HG02571 (cell line): Measurements from ENCODE around the gene AGMAT.

ENCODE experiments used
- ATAC-seq: cut with Tn5 transposase; IDR thresholded peaks from one replicate; pipeline ENCODE4 v1.9.1; 2021; ENCODE audit warnings: mild to moderate bottlenecking, moderate library complexity; ENCODE audit not compliant: unreplicated experiment

The AGMAT gene

GRCh38 chr1:15525050-15526020, 59.5 kb downstream of the AGMAT start:
- peak; percentile 40 for ATAC-seq

DNA sequence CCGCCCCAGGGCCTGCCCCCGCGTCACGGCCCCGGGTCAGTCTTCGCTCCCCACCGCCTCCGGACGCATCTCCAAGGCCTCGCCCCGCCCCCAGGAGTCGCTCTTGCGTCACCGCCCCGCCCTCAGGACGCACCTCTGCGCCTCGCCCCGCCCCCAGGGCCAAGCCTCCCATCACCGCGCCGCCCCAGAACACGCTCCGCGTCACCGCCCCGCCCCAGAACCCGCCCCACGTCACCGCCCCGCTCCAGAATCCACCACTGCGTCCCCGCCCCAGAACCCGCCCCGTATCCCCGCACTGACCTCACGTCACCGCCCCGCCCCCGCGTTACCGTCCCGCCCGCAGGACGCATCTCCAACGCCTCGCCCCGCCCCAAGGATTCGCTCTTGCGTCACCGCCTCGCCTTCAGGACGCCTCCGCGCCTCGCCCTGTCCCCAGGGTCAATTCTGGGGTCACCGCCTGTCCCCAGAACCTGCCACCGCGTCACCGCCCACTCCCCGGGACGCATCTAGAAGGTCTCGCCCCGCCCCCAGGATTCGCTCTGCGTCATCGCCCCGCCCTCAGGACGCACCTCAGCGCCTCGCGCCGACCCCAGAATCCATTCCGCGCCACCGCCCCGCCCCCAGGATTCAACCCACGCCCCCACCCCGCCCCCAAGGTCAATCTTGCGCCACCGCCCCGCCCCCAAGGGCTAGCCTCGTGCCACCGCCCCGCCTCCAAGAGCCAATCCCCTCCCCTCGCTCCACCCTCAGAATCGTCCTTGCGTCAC, 60.4 kb downstream of the AGMAT start:
- peak; percentile 39 for ATAC-seq

DNA sequence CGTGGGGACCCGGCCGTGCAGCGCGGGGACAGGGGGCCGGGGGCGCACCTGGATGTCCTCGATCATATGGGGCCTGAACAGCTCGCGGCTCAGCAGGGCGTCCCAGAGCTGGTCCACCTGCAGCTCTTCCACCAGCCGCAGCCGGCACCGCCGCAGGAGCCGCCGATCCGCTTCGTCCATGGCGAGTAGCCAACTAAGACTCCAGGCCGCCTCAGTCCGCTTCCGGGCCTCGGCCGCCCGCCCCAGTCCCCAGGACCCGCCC, 60.9 kb downstream of the AGMAT start, which contains the start of gene CASP9:
Gene CASP9, minus strand, starts transcription at position 195 of the 262 bp plus-strand sequence. Its CDS starts 15 bp downstream, at position 180.
- no peak for ATAC-seq

GRCh38 chr1:15523104-15524020, 61.5 kb downstream of the AGMAT start:
- no peak for ATAC-seq

GRCh38 chr1:15522551-15522950, 62.3 kb downstream of the AGMAT start:
- no peak for ATAC-seq
